GM18505 (cell line): ENCODE results near the gene VOPP1.

Source experiments
- ATAC-seq: cut with Tn5 transposase; IDR thresholded peaks from one replicate; pipeline ENCODE4 v1.9.1; 2021; ENCODE audit not compliant: unreplicated experiment
- POLR2A ChIP-seq: IDR thresholded peaks from 4 replicates; pipeline ENCODE4 v1.6.1; 2011; ENCODE audit warnings: borderline replicate concordance; ENCODE audit not compliant: insufficient read depth, insufficient read length; ENCODE audit errors: extremely low read depth

Gene VOPP1

GRCh38 chr7:55556492-55556891, 15.8 kb downstream of the VOPP1 start:
- TF ChIP-seq POLR2A: no peak
- no peak for ATAC-seq

- no peak for TF ChIP-seq POLR2A
- ATAC-seq: no peak
These were observed 16.3 kb downstream of the VOPP1 start for GRCh38 chr7:55556031-55556430.

- ATAC-seq: no peak
- TF ChIP-seq POLR2A: no peak
These were observed 17.1 kb downstream of the VOPP1 start for GRCh38 chr7:55555160-55555559.

GRCh38 chr7:55554038-55554437, 18.3 kb downstream of the VOPP1 start:
- ATAC-seq: no peak
- TF ChIP-seq POLR2A: no peak

GRCh38 chr7:55553024-55553345, 19.3 kb downstream of the VOPP1 start:
- no peak for ATAC-seq
- TF ChIP-seq POLR2A: no peak

GRCh38 chr7:55552320-55553023, 19.8 kb downstream of the VOPP1 start:
- no peak for ATAC-seq
- TF ChIP-seq POLR2A: peak; percentile 8

- ATAC-seq: no peak
- TF ChIP-seq POLR2A: no peak
These were observed 21.3 kb downstream of the VOPP1 start for GRCh38 chr7:55550841-55551537.

GRCh38 chr7:55550010-55550663, 22.2 kb downstream of the VOPP1 start:
- peak; percentile 1 for TF ChIP-seq POLR2A
- no peak for ATAC-seq

GRCh38 chr7:55549457-55549856, 22.8 kb downstream of the VOPP1 start:
- TF ChIP-seq POLR2A: no peak
- ATAC-seq: peak; percentile 31

- no peak for TF ChIP-seq POLR2A
- peak; percentile 38 for ATAC-seq
These were observed 24.0 kb downstream of the VOPP1 start for GRCh38 chr7:55548295-55548731.

GRCh38 chr7:55546814-55547213, 25.5 kb downstream of the VOPP1 start:
- no peak for TF ChIP-seq POLR2A
- ATAC-seq: no peak

- TF ChIP-seq POLR2A: no peak
- no peak for ATAC-seq
These were observed 26.8 kb downstream of the VOPP1 start for GRCh38 chr7:55545496-55545895.

GRCh38 chr7:55540226-55540858, 32.0 kb downstream of the VOPP1 start:
- TF ChIP-seq POLR2A: peak; percentile 14
- ATAC-seq: no peak
